ENCODE measurements around the gene ASCL3.

- no peak for TF ChIP-seq CTCF (IDR thresholded peaks at IDR 0.05)
- TF ChIP-seq POLR2A (IDR thresholded peaks at IDR 0.05) = no peak
These were observed 37.7 kb upstream of the ASCL3 start for GRCh38 chr11:8980485-8980884.

Data from upper lobe of left lung (tissue), 4 donors.